OCI-LY1 (cell line): ENCODE measurements around the gene CASZ1.

Source experiments
- H2AFZ ChIP-seq: fragments of 200-600 bp; sonication (generic), shearing (Covaris generic); 2 replicates; pipeline ENCODE4 v1.6.0; 2014; ENCODE audit warnings: antibody characterized with exemption, mild to moderate bottlenecking, low read length
- H3F3A ChIP-seq: fragments of 200-600 bp; sonication (generic), shearing (Covaris generic); 2 replicates; pipeline ENCODE4 v1.6.0; 2014; ENCODE audit warnings: mild to moderate bottlenecking, antibody characterized with exemption, low read length, moderate library complexity; ENCODE audit not compliant: insufficient read depth
- H3K27ac ChIP-seq: fragments of 200-600 bp; sonication (generic); 2 replicates; pipeline ENCODE4 v1.5.1; 2014; ENCODE audit warnings: low read length, mixed run types, mild to moderate bottlenecking, low read depth; ENCODE audit not compliant: poor library complexity, severe bottlenecking
- H3K27me3 ChIP-seq: fragments of 200-600 bp; sonication (generic); 2 replicates; pipeline ENCODE4 v1.6.0; 2014; ENCODE audit warnings: antibody characterized with exemption, mild to moderate bottlenecking, low read length, moderate library complexity; ENCODE audit not compliant: insufficient read depth
- H3K36me3 ChIP-seq: fragments of 200-600 bp; sonication (generic); 2 replicates; pipeline ENCODE4 v1.6.1; 2014; ENCODE audit warnings: mild to moderate bottlenecking, antibody characterized with exemption, low read length, moderate library complexity, mixed read lengths; ENCODE audit not compliant: insufficient read depth
- H3K4me1 ChIP-seq: fragments of 200-600 bp; sonication (generic); 2 replicates; pipeline ENCODE4 v1.5.1; 2014; ENCODE audit warnings: mild to moderate bottlenecking, low read length, moderate library complexity; ENCODE audit not compliant: insufficient read depth, severe bottlenecking
- H3K4me2 ChIP-seq: fragments of 200-600 bp; sonication (generic), shearing (Covaris generic); 2 replicates; pipeline ENCODE4 v1.6.1; 2014; ENCODE audit warnings: low read length
- H3K4me3 ChIP-seq: fragments of 200-600 bp; sonication (generic); 2 replicates; pipeline ENCODE4 v1.5.1; 2014; ENCODE audit warnings: low read length, low read depth, mild to moderate bottlenecking, mixed read lengths; ENCODE audit not compliant: poor library complexity, severe bottlenecking
- H3K79me2 ChIP-seq: fragments of 200-600 bp; shearing (Covaris generic); 2 replicates; pipeline ENCODE4 v1.6.1; 2016; ENCODE audit warnings: mixed run types, low read length, mixed read lengths; ENCODE audit not compliant: insufficient read depth
- H3K9ac ChIP-seq: fragments of 200-600 bp; sonication (generic), shearing (Covaris generic); 2 replicates; pipeline ENCODE4 v1.6.1; 2014; ENCODE audit warnings: mild to moderate bottlenecking, low read length, mixed read lengths
- H3K9me2 ChIP-seq: fragments of 200-600 bp; sonication (generic), shearing (Covaris generic); 2 replicates; pipeline ENCODE4 v1.6.1; 2014; ENCODE audit warnings: low read depth, mild to moderate bottlenecking, low read length, mixed read lengths
- H3K9me3 ChIP-seq: fragments of 200-600 bp; shearing (Covaris generic); 2 replicates; pipeline ENCODE4 v1.6.1; 2014; ENCODE audit warnings: low read length, mixed read lengths
- H4K20me1 ChIP-seq: fragments of 200-600 bp; sonication (generic), shearing (Covaris generic); 2 replicates; pipeline ENCODE4 v1.6.0; 2016; ENCODE audit warnings: mild to moderate bottlenecking, low read length; ENCODE audit not compliant: insufficient read depth
- EZH2 ChIP-seq: fragments of 200-600 bp; sonication (generic), shearing (Covaris generic); IDR thresholded peaks from 2 replicates; pipeline ENCODE4 v1.8.0; 2017; ENCODE audit warnings: borderline replicate concordance, mixed run types, mild to moderate bottlenecking, antibody characterized with exemption, low read length, moderate library complexity, mixed read lengths
- TF ChIP-seq, protein P1 (sequence below): fragments of 200-600 bp; sonication (generic), shearing (Covaris generic); IDR thresholded peaks from 2 replicates; pipeline ENCODE4 v1.5.1; 2017; ENCODE audit warnings: mild to moderate bottlenecking, antibody characterized with exemption, low read length, moderate library complexity, mixed read lengths

The CASZ1 gene

DNA sequence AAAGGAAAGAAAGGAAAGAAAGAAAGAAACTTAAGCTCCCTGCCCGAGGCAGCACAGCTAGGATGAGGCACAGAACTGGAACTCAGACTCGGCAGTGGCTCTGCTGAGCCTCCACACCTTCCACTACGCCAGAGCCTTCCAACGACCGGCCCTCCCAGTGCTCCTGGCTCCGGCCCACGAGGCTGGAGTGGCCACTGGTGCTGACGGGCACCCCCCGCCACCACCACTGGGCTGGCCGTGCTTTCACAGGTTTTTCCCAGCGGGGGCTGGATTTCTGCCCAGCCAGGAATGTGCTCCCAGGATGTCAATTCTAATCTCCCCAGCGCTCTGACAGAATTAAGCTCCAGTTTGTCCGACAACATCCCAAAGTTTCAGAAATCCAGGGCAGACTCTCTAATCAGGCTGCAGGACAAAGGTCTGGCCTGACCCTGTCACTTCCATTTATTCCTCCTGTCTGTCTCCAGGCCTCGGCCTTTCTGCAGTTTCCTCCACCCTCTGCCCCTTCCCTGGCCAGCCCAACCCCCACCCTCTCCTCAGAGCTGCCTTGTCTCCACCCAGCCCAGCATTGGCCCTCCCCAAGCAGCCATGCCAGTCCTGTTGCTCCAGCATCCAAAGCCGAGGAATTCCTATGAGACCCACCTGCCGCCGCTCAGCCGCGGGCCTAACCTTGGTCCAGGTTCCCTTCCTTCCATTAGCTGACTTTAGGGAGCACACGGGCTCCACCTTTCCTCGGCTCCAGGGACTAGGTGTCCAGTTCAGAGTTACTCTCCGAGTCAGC lies 81.9 kb downstream of the CASZ1 start:
- H2AFZ ChIP-seq: no peak overlapping the region
- no peak overlapping the region for H3K27ac ChIP-seq
- H3K9ac ChIP-seq: no peak overlapping the region
- H3K9me3 ChIP-seq: no peaks in the 10 kb centered on the region
- H3K9me2 ChIP-seq: no peaks in the 10 kb centered on the region
- no peaks in the 10 kb centered on the region for H3K79me2 ChIP-seq
- H3K4me3 ChIP-seq: no peak overlapping the region
- no peaks in the 10 kb centered on the region for H3K36me3 ChIP-seq
- TF ChIP-seq EZH2: no peak
- TF ChIP-seq, protein P1, sequence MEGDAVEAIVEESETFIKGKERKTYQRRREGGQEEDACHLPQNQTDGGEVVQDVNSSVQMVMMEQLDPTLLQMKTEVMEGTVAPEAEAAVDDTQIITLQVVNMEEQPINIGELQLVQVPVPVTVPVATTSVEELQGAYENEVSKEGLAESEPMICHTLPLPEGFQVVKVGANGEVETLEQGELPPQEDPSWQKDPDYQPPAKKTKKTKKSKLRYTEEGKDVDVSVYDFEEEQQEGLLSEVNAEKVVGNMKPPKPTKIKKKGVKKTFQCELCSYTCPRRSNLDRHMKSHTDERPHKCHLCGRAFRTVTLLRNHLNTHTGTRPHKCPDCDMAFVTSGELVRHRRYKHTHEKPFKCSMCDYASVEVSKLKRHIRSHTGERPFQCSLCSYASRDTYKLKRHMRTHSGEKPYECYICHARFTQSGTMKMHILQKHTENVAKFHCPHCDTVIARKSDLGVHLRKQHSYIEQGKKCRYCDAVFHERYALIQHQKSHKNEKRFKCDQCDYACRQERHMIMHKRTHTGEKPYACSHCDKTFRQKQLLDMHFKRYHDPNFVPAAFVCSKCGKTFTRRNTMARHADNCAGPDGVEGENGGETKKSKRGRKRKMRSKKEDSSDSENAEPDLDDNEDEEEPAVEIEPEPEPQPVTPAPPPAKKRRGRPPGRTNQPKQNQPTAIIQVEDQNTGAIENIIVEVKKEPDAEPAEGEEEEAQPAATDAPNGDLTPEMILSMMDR: no peak
- H4K20me1 ChIP-seq: no peaks in the 10 kb centered on the region
- no peak overlapping the region for H3K4me2 ChIP-seq
- no peaks in the 10 kb centered on the region for H3F3A ChIP-seq
- H3K27me3 ChIP-seq: peaks cover 4% of the 10 kb centered on the region; the same call in 1 of the 2 replicates
- no peaks in the 10 kb centered on the region for H3K4me1 ChIP-seq

DNA sequence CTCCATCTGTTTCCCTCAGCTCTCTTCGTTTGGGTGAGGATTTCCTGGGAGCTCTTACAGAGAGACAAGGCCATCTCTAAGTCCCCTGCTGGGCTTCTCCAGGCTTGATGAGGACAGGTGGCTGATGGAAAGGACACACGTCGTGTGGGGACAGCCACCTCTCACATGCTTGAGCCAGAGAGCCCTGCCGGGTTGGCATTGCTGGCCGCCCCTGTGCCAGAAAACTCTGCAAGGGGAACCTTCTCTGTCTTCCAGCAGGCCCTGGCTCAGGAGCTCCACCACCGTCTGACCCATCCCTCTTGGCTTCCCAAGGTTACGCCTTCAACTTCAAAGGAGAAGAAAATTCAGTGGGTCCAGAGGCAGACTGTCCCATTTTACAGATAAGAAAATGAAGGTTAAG lies 82.8 kb downstream of the CASZ1 start:
- no peaks in the 10 kb centered on the region for H3F3A ChIP-seq
- no peaks in the 10 kb centered on the region for H3K9me3 ChIP-seq
- no peak overlapping the region for H2AFZ ChIP-seq
- H3K4me3 ChIP-seq: no peak overlapping the region
- no peaks in the 10 kb centered on the region for H3K79me2 ChIP-seq
- H3K4me2 ChIP-seq: no peak overlapping the region
- no peaks in the 10 kb centered on the region for H3K9me2 ChIP-seq
- no peaks in the 10 kb centered on the region for H3K36me3 ChIP-seq
- H3K27ac ChIP-seq: no peak overlapping the region
- H3K9ac ChIP-seq: no peak overlapping the region
- no peaks in the 10 kb centered on the region for H4K20me1 ChIP-seq
- TF ChIP-seq, protein P1: no peak
- no peak for TF ChIP-seq EZH2
- H3K4me1 ChIP-seq: no peaks in the 10 kb centered on the region
- no peaks in the 10 kb centered on the region; the same call in 1 of the 2 replicates for H3K27me3 ChIP-seq

DNA sequence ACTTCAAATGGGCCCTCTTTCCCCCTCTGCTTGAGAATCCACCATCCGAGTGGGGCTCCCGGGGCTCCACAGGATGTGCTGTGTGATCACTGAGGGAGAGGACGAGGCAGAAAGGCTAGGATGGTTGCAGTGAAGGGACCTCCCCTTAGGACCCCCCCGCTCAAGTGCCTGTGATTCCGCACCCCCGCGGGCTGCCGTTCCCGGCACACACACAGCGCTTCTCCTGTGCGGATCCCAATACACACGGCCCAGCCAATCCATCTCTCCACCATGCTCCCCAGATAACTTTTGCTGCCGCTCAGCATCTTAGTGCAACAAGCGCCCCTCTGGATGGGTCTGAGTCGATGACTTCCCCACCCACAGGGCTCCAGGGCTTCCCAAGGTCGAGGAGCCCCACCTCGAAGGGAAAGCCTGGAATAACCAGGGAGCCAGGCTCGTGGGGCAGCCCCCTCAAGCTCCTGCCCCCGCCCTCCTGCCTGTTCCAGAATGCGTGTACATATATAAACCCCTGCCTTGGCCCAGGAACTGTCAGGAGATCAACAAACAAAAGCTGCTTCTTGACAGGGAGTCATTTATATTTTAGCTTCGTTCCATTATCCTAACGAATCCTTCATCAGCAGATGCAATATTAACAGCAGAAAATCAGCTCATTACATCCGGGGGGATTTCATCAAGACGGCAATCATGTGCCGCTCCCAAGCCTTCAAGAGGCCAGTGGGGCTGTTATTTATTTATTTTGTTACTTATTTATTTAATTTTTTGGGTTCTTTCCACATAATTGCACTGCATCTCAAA lies 83.7 kb downstream of the CASZ1 start:
- Histone ChIP-seq H3K36me3 (no peaks in the 10 kb centered on the region), H3K27me3 (no peaks in the 10 kb centered on the region; the same call in 1 of the 2 replicates), H3K79me2 (no peaks in the 10 kb centered on the region), H2AFZ (no peak overlapping the region), H3K27ac (no peak overlapping the region), H4K20me1 (no peaks in the 10 kb centered on the region), H3K9me2 (no peaks in the 10 kb centered on the region), H3K4me2 (no peak overlapping the region), H3K9me3 (no peaks in the 10 kb centered on the region), H3F3A (no peaks in the 10 kb centered on the region), H3K4me1 (no peaks in the 10 kb centered on the region), H3K4me3 (no peak overlapping the region), H3K9ac (no peak overlapping the region)
- TF ChIP-seq, protein P1: no peak
- TF ChIP-seq EZH2: no peak
